IMR-90 (cell line): ENCODE results near the gene OGFOD1. TPM values are rescaled to one million over a fixed set of nuclear protein-coding genes. Genes with fewer than 3 reads are reported as not detected.

Experiments used
- ATAC-seq: fragments of 200-7000 bp; cut with Tn5 transposase; 2 replicates; pipeline ENCODE4 v1.9.1; 2020; ENCODE audit warnings: low read depth, mild to moderate bottlenecking, moderate library complexity
- BruUV-seq: library from RNA; stranded (reverse); fragments of 400-500 nt; replicated peaks from 2 replicates; lab custom pipeline; 2021; lab: Mats Ljungman, UMichigan
- CTCF ChIA-PET: fragments of 300-600 bp; formaldehyde crosslinking; extraction: SDS; loops from one replicate; lab custom pipeline; 2021; ENCODE audit warnings: antibody characterized with exemption; lab: Yijun Ruan, JAX
- POLR2A ChIA-PET: fragments of 300-600 bp; sonication (Branson Sonifier 250); formaldehyde crosslinking; loops from one replicate; lab custom pipeline; 2022; ENCODE audit warnings: antibody characterized with exemption; ENCODE audit not compliant: unreplicated experiment; lab: Charles Lee
- DNase-seq: peaks from one replicate; pipeline ENCODE4 v3.0.0; 2013
- H2AFZ ChIP-seq: replicated peaks from 2 replicates; pipeline ENCODE3; 2013; ENCODE audit warnings: low read length, mild to moderate bottlenecking; ENCODE audit not compliant: poor library complexity
- H2AK5ac ChIP-seq: 2 replicates; pipeline ENCODE4 v1.6.1; 2013; ENCODE audit warnings: low read depth, low read length, inconsistent platforms
- H2AK9ac ChIP-seq: replicated peaks from 2 replicates; pipeline ENCODE3; 2013; ENCODE audit warnings: mild to moderate bottlenecking, low read depth, low read length, moderate library complexity; ENCODE audit not compliant: poor library complexity
- H2BK120ac ChIP-seq: 2 replicates; pipeline ENCODE4 v1.6.1; 2013; ENCODE audit warnings: low read depth, low read length, inconsistent platforms
- H2BK15ac ChIP-seq: 3 replicates; pipeline ENCODE4 v1.6.1; 2013; ENCODE audit warnings: low read depth, low read length, inconsistent platforms
- H2BK20ac ChIP-seq: 2 replicates; pipeline ENCODE4 v1.6.1; 2013; ENCODE audit warnings: low read depth, mild to moderate bottlenecking, inconsistent platforms, low read length, moderate library complexity
- H2BK5ac ChIP-seq: 2 replicates; pipeline ENCODE4 v1.6.1; 2013; ENCODE audit warnings: mild to moderate bottlenecking, low read depth, low read length, inconsistent platforms; ENCODE audit not compliant: poor library complexity, severe bottlenecking
- H3K14ac ChIP-seq: replicated peaks from 2 replicates; pipeline ENCODE4 v1.6.1; 2013; ENCODE audit warnings: low read depth, low read length, inconsistent platforms
- H3K18ac ChIP-seq: 2 replicates; pipeline ENCODE4 v1.6.1; 2013; ENCODE audit warnings: low read depth, low read length, control low read depth
- H3K23ac ChIP-seq: 2 replicates; pipeline ENCODE4 v1.6.1; 2013; ENCODE audit warnings: low read depth, low read length, inconsistent platforms
- H3K27ac ChIP-seq: 2 replicates; pipeline ENCODE4 v1.5.1; 2013; ENCODE audit warnings: mild to moderate bottlenecking, control low read depth, low read length; ENCODE audit not compliant: insufficient read depth
- H3K27me3 ChIP-seq: 2 replicates; pipeline ENCODE4 v1.6.1; 2013; ENCODE audit warnings: low read length; ENCODE audit not compliant: control insufficient read depth, insufficient read depth
- H3K36me3 ChIP-seq: 2 replicates; pipeline ENCODE4 v1.6.1; 2013; ENCODE audit warnings: low read length, mixed read lengths; ENCODE audit not compliant: control insufficient read depth, insufficient read depth
- H3K4ac ChIP-seq: 2 replicates; pipeline ENCODE4 v1.6.1; 2013; ENCODE audit warnings: low read depth, low read length, inconsistent platforms
- H3K4me1 ChIP-seq: 2 replicates; pipeline ENCODE4 v1.6.1; 2013; ENCODE audit warnings: low read length, mixed read lengths; ENCODE audit not compliant: control insufficient read depth, insufficient read depth
- H3K4me2 ChIP-seq: 2 replicates; pipeline ENCODE4 v1.6.1; 2013; ENCODE audit warnings: low read depth, mild to moderate bottlenecking, control low read depth, low read length, moderate library complexity
- H3K4me3 ChIP-seq: 2 replicates; pipeline ENCODE4 v1.5.1; 2013; ENCODE audit warnings: low read depth, mild to moderate bottlenecking, control low read depth, low read length, moderate library complexity; ENCODE audit not compliant: insufficient read depth
- H3K56ac ChIP-seq: 2 replicates; pipeline ENCODE4 v1.6.1; 2013; ENCODE audit warnings: low read length, inconsistent platforms; ENCODE audit not compliant: insufficient read depth; ENCODE audit errors: extremely low read depth
- H3K79me1 ChIP-seq, 2 experiments: 2 replicates each; pipeline ENCODE4 v1.6.1; 2013; ENCODE audit warnings: low read length in 2 of 2, inconsistent platforms in 1 of 2, low read depth in 1 of 2
- H3K9ac ChIP-seq: 2 replicates; pipeline ENCODE4 v1.6.1; 2013; ENCODE audit warnings: low read depth, low read length, control low read depth
- H3K9me1 ChIP-seq: 2 replicates; pipeline ENCODE4 v1.6.1; 2013; ENCODE audit warnings: low read length, inconsistent platforms; ENCODE audit not compliant: insufficient read depth
- H3K9me3 ChIP-seq: 2 replicates; pipeline ENCODE4 v1.6.1; 2013; ENCODE audit warnings: low read length; ENCODE audit not compliant: control insufficient read depth, insufficient read depth
- H4K20me1 ChIP-seq: 2 replicates; pipeline ENCODE4 v1.6.1; 2013; ENCODE audit warnings: low read length, inconsistent platforms; ENCODE audit not compliant: insufficient read depth
- H4K5ac ChIP-seq: 2 replicates; pipeline ENCODE4 v1.6.1; 2013; ENCODE audit warnings: mild to moderate bottlenecking, low read depth, low read length, control low read depth
- H4K8ac ChIP-seq, 2 experiments: 2 replicates each; pipeline ENCODE4 v1.6.1; 2013; ENCODE audit warnings: low read depth in 2 of 2, low read length in 2 of 2, control low read depth in 1 of 2, inconsistent platforms in 1 of 2
- H4K91ac ChIP-seq: 2 replicates; pipeline ENCODE4 v1.6.1; 2013; ENCODE audit warnings: low read depth, low read length, inconsistent platforms; ENCODE audit not compliant: insufficient read depth
- MXI1 ChIP-seq: IDR thresholded peaks from 2 replicates; pipeline ENCODE4 v1.6.1; 2012; ENCODE audit warnings: low read depth, mild to moderate bottlenecking, low read length, moderate library complexity, borderline replicate concordance
- dilution Hi-C: fragments of 300-500 bp; cut with HindIII; formaldehyde crosslinking; loops from one replicate; pipeline ENCODE4 v1.14.3; 2018; ENCODE audit warnings: low sequenced_read_pairs; ENCODE audit not compliant: unreplicated experiment
- in situ Hi-C: fragments of 300-500 bp; cut with MboI; formaldehyde crosslinking; loops from 3 replicates; pipeline ENCODE4 v1.14.3; 2019; ENCODE audit warnings: low sequenced_read_pairs, inconsistent platforms, mixed read lengths
- intact Hi-C: fragments of 100-400 bp; cut with micrococcal nuclease; formaldehyde crosslinking; loops from 2 replicates; pipeline ENCODE4 v1.10.0; 2022
- polyA plus RNA-seq, 3 experiments: library from polyadenylated mRNA; depleted of rRNA; stranded (reverse); fragments of >200 nt; gene quantifications; 2 replicates each; pipeline ENCODE4 v1.2.3, GENCODE V29; 2012; ENCODE audit warnings: low replicate concordance in 1 of 3
- total RNA-seq: library from RNA; depleted of rRNA; stranded (reverse); fragments of >200 nt; gene quantifications from 2 replicates; pipeline ENCODE4 v1.2.3, GENCODE V29; 2012

OGFOD1 gene
- total and polyA plus RNA-seq, 2 of the 4 experiments (the other 2 are of a cell fraction) = 43.5 to 103 TPM

- ChIA-PET POLR2A (no interaction called here), CTCF (interaction anchor here (0.6 kb wide), 1 partner anchor 310 kb away, joined by 3 read pairs; no protein-coding TSS in a partner anchor)
Measured at GRCh38 chr16:56483394-56483793, 32.0 kb downstream of the OGFOD1 start.

More at GRCh38 chr16:56483394-56483793, 32.0 kb downstream of the OGFOD1 start:
- intact Hi-C loops = no loop called here
- H3K4ac ChIP-seq = no peak overlapping the region
- no peak overlapping the region for H2BK15ac ChIP-seq
- H2AK5ac ChIP-seq = no peak overlapping the region
- H2BK20ac ChIP-seq = no peak overlapping the region
- H3K4me3 ChIP-seq = no peak overlapping the region
- H3K27me3 ChIP-seq = no peaks in the 10 kb centered on the region
- H3K9me3 ChIP-seq = no peaks in the 10 kb centered on the region
- H3K4me2 ChIP-seq = no peak overlapping the region
- no peak overlapping the region for H2AFZ ChIP-seq
- no peaks in the 10 kb centered on the region for H3K4me1 ChIP-seq
- H3K9me1 ChIP-seq = no peaks in the 10 kb centered on the region
- no peak overlapping the region for H3K9ac ChIP-seq
- H3K36me3 ChIP-seq = peaks cover 16% of the 10 kb centered on the region
- in situ Hi-C loops = loop anchor here (10.0 kb wide), 2 partner anchors 61 to 211 kb away; no protein-coding TSS in a partner anchor
- ATAC-seq (no peak), DNase-seq (no peak)
- TF ChIP-seq MXI1 = no peak
- no peak overlapping the region for H3K23ac ChIP-seq
- no peak overlapping the region for H2BK120ac ChIP-seq
- H3K14ac ChIP-seq = no peak overlapping the region
- no peak overlapping the region for H4K8ac ChIP-seq
- dilution Hi-C loops = no loop called here
- H3K18ac ChIP-seq = no peak overlapping the region
- no peak overlapping the region for H4K5ac ChIP-seq
- H4K91ac ChIP-seq = no peak overlapping the region
- no peak overlapping the region for H3K27ac ChIP-seq
- H4K20me1 ChIP-seq = no peaks in the 10 kb centered on the region
- no peak overlapping the region for H3K56ac ChIP-seq
- peaks cover 2 to 4% of the 10 kb centered on the region in 2 experiments; a peak in 3 of 4 replicates for H3K79me1 ChIP-seq
- no peak overlapping the region for H2AK9ac ChIP-seq
- H2BK5ac ChIP-seq = no peak overlapping the region
- BruUV-seq = no TSS peak
